Coronary artery (tissue), 2 donors: ENCODE results near the gene GBGT1.

Experiments used
- DNase-seq: peaks from one replicate; pipeline ENCODE4 v3.0.0-alpha.2; 2017; ENCODE audit warnings: low spot score
- H3K27ac ChIP-seq, 2 donors: fragments of 200-600 bp; sonication (generic); one replicate each; pipeline ENCODE4 v1.5.1; 2016 to 2019
- H3K4me3 ChIP-seq: fragments of 200-600 bp; sonication (generic); 2 replicates; pipeline ENCODE4 v1.5.1; 2016; ENCODE audit warnings: mild to moderate bottlenecking, moderate library complexity
- CTCF ChIP-seq: fragments of 200-600 bp; sonication (generic); IDR thresholded peaks from one replicate; pipeline ENCODE4 v1.5.1; 2019; ENCODE audit warnings: antibody characterized with exemption

GBGT1 gene

GRCh38 chr9:133142684-133143622, 20.8 kb downstream of the GBGT1 start:
- Histone ChIP-seq H3K4me3 (no peak overlapping the region), H3K27ac (no peak overlapping the region)
- TF ChIP-seq CTCF: no peak
- DNase-seq: no peak

GRCh38 chr9:133141833-133142595, 21.7 kb downstream of the GBGT1 start:
- Histone ChIP-seq H3K27ac (no peak overlapping the region), H3K4me3 (no peak overlapping the region)
- no peak for DNase-seq
- TF ChIP-seq CTCF: no peak

- DNase-seq: no peak
- Histone ChIP-seq H3K4me3 (no peak overlapping the region), H3K27ac (no peak overlapping the region)
- no peak for TF ChIP-seq CTCF
Observed at GRCh38 chr9:133140606-133141005, 23.1 kb downstream of the GBGT1 start.

- Histone ChIP-seq H3K4me3 (no peak overlapping the region), H3K27ac (peak overlapping the region in 1 of 2 donors; percentile 3)
- no peak for TF ChIP-seq CTCF
- no peak for DNase-seq
Observed at GRCh38 chr9:133140174-133140505, 23.6 kb downstream of the GBGT1 start.

DNA sequence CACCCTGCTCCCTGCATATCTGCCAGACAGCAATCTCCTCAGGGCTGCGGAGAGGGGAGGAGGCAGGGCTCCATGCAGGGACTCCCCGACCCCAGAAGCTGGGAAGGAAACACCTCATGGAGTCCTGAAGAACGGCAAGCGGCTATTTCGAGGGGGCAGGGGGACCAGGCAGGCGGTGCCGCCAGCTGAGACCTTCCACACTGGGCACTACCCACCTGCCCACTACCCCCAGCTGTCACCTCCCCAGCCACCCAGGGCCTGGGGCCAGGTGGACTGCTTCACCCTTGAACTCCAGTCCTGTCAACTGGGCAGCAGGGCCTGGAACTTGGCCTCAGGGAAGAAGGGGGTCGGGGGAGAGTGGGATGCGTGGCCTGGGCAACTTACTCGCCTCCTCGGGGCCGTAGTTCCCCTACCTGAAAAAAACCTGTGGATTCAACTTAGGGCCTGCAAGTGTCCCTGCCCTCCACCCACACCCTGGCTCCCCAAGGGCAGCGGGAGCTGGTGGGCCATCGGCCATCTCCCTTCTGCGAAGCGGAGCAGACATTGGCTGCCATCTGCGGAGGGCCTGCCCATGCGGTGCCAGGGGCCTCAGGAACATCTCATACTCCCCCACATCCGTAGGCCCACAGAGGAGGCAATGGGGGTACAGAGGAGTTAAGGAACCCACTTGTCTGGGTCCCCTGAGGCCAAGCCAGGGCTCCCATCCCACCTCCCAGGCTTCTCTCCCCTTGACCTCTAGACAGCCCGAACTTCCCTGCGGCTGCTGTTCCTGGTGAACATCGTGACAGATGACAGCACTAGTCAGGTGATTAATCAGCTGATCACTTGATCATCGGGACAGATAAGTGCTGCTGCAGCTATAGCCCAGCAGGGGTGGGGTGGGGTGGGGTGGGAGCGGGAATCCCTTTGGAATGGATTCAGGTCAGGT, 24.2 kb downstream of the GBGT1 start:
- Histone ChIP-seq H3K4me3 (no peak overlapping the region), H3K27ac (peak overlapping the region in 1 of 2 donors; percentile 68)
- no peak for DNase-seq
- TF ChIP-seq CTCF: no peak

DNA sequence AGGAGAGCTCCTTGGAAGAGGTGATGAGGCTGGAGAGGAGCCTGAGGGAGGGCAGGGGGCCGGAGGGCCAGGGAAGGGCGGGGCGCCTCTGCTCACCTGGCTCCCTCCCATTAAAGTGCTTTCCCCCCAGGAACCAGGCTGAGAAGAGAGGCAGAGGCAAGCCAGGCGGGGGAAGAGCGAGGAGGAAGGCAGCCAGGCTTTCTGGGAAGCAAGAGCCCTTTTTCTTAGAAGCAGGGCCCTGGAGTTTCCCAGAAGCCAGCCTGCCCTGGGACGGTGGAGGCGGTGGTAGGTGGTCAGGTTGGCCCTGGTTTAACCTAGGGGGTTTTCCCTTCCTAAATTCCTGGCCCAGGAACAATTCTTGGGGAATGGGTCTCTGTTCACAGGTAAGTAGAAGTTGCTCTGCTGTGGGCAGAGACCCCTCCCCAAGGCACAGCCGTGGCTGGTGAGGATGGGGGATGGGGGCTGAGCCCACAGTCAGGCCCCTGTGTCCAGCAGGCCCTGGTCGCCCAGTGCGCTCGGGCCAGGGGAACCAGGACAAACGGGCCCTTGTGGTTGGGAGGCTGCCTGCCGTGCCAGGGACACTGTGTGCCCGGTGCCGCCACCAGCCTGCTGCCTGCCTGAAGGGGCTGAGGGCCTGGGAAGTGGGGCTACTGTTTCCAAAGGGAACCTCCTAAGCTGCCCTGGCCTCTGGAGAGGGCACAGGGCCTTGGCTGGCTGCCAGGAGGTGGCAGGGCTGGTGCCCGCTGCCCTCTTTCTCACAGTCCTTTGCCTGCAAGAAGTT, 26.1 kb downstream of the GBGT1 start:
- TF ChIP-seq CTCF: no peak
- Histone ChIP-seq H3K4me3 (no peak overlapping the region), H3K27ac (peak overlapping the region in 1 of 2 donors; percentile 68)
- no peak for DNase-seq
